ENCODE results near the gene TPCN2.
A peak's percentile ranks its signal among the peaks of the same experiment; 100 is the strongest.

The TPCN2 gene

GRCh38 chr11:69033431-69033830 lies 15.3 kb upstream of the TPCN2 start:
- no CpG with 5 or more reads among the region's 11 CpGs for WGBS (ENCODE audit: extremely low coverage, insufficient coverage, low lambda C conversion rate)
- H3K4me1 ChIP-seq (ENCODE audit: control insufficient read depth, low read depth, low read length) = no peaks in the 10 kb centered on the region

GRCh38 chr11:69034123-69034867 lies 14.4 kb upstream of the TPCN2 start:
- Histone ChIP-seq H3K27me3 (ENCODE audit: insufficient read depth, low read length, poor library complexity) (no peaks in the 10 kb centered on the region), H2BK15ac (replicated peaks; ENCODE audit: low read depth) (no peak overlapping the region), H2BK120ac (ENCODE audit: low read depth, low read length) (no peak overlapping the region), H3K23ac (ENCODE audit: low read length) (no peak overlapping the region), H3K36me3 (ENCODE audit: control insufficient read depth, insufficient read depth, low read length) (no peaks in the 10 kb centered on the region), H2BK5ac (ENCODE audit: low read length) (no peak overlapping the region), H3K56ac (ENCODE audit: low read length) (no peak overlapping the region), H3K4ac (ENCODE audit: low read depth, low read length) (no peak overlapping the region), H3K79me2 (ENCODE audit: control insufficient read depth, insufficient read depth, low read length) (no peaks in the 10 kb centered on the region), H3K4me1 (ENCODE audit: control insufficient read depth, low read depth, low read length) (no peaks in the 10 kb centered on the region), H4K8ac (ENCODE audit: low read depth, low read length) (no peak overlapping the region), H4K5ac (ENCODE audit: low read length) (no peak overlapping the region), H3K9ac (ENCODE audit: low read length) (no peak overlapping the region), H3K4me3 (ENCODE audit: low read length) (no peak overlapping the region), H3K18ac (ENCODE audit: low read length) (no peak overlapping the region), H3K79me1 (ENCODE audit: low read length) (no peaks in the 10 kb centered on the region), H2AK5ac (ENCODE audit: low read length) (no peak overlapping the region), H3K4me2 (ENCODE audit: low read length) (no peak overlapping the region), H3K27ac (ENCODE audit: low read depth, low read length) (no peak overlapping the region)
- DNase-seq = no peak
- WGBS (ENCODE audit: extremely low coverage, insufficient coverage, low lambda C conversion rate) = no CpG with 5 or more reads among the region's 22 CpGs

More at GRCh38 chr11:69033431-69033830, 15.3 kb upstream of the TPCN2 start:
- Histone ChIP-seq H3K79me2 (ENCODE audit: control insufficient read depth, insufficient read depth, low read length) (no peaks in the 10 kb centered on the region), H4K8ac (ENCODE audit: low read depth, low read length) (no peak overlapping the region), H3K79me1 (ENCODE audit: low read length) (no peaks in the 10 kb centered on the region), H3K4ac (ENCODE audit: low read depth, low read length) (no peak overlapping the region), H3K27ac (ENCODE audit: low read depth, low read length) (no peak overlapping the region), H3K23ac (ENCODE audit: low read length) (no peak overlapping the region), H2BK15ac (replicated peaks; ENCODE audit: low read depth) (no peak overlapping the region), H3K36me3 (ENCODE audit: control insufficient read depth, insufficient read depth, low read length) (no peaks in the 10 kb centered on the region), H3K4me2 (ENCODE audit: low read length) (no peak overlapping the region), H2BK5ac (ENCODE audit: low read length) (no peak overlapping the region), H3K4me3 (ENCODE audit: low read length) (no peak overlapping the region), H3K9ac (ENCODE audit: low read length) (no peak overlapping the region), H3K18ac (ENCODE audit: low read length) (no peak overlapping the region), H2AK5ac (ENCODE audit: low read length) (no peak overlapping the region), H3K27me3 (ENCODE audit: insufficient read depth, low read length, poor library complexity) (no peaks in the 10 kb centered on the region), H2BK120ac (ENCODE audit: low read depth, low read length) (no peak overlapping the region), H4K5ac (ENCODE audit: low read length) (no peak overlapping the region), H3K56ac (ENCODE audit: low read length) (no peak overlapping the region)
- DNase-seq = no peak

- H3K36me3 ChIP-seq (ENCODE audit: control insufficient read depth, insufficient read depth, low read length) = no peaks in the 10 kb centered on the region
- no peaks in the 10 kb centered on the region for H3K79me1 ChIP-seq (ENCODE audit: low read length)
- no peak for DNase-seq
- H2AK5ac ChIP-seq (ENCODE audit: low read length) = no peak overlapping the region
- no peak overlapping the region for H3K27ac ChIP-seq (ENCODE audit: low read depth, low read length)
- H4K5ac ChIP-seq (ENCODE audit: low read length) = no peak overlapping the region
- H2BK120ac ChIP-seq (ENCODE audit: low read depth, low read length) = no peak overlapping the region
- H3K79me2 ChIP-seq (ENCODE audit: control insufficient read depth, insufficient read depth, low read length) = no peaks in the 10 kb centered on the region
- H3K27me3 ChIP-seq (ENCODE audit: insufficient read depth, low read length, poor library complexity) = no peaks in the 10 kb centered on the region
- H3K23ac ChIP-seq (ENCODE audit: low read length) = no peak overlapping the region
- peak overlapping the region; percentile 24 for H3K4ac ChIP-seq (ENCODE audit: low read depth, low read length)
- H4K8ac ChIP-seq (ENCODE audit: low read depth, low read length) = no peak overlapping the region
- WGBS (ENCODE audit: extremely low coverage, insufficient coverage, low lambda C conversion rate) = no CpG with 5 or more reads among the region's 21 CpGs
- no peak overlapping the region for H3K4me3 ChIP-seq (ENCODE audit: low read length)
- H3K18ac ChIP-seq (ENCODE audit: low read length) = no peak overlapping the region
- H2BK15ac ChIP-seq (replicated peaks; ENCODE audit: low read depth) = no peak overlapping the region
- no peaks in the 10 kb centered on the region for H3K4me1 ChIP-seq (ENCODE audit: control insufficient read depth, low read depth, low read length)
- no peak overlapping the region for H2BK5ac ChIP-seq (ENCODE audit: low read length)
- no peak overlapping the region for H3K4me2 ChIP-seq (ENCODE audit: low read length)
- H3K56ac ChIP-seq (ENCODE audit: low read length) = no peak overlapping the region
- no peak overlapping the region for H3K9ac ChIP-seq (ENCODE audit: low read length)
Observed at GRCh38 chr11:69035150-69035945, 13.4 kb upstream of the TPCN2 start.

GRCh38 chr11:69035946-69036340 lies 12.8 kb upstream of the TPCN2 start:
- Histone ChIP-seq H3K56ac (ENCODE audit: low read length) (peak overlapping the region; percentile 13), H3K36me3 (ENCODE audit: control insufficient read depth, insufficient read depth, low read length) (no peaks in the 10 kb centered on the region), H3K79me2 (ENCODE audit: control insufficient read depth, insufficient read depth, low read length) (no peaks in the 10 kb centered on the region), H2BK120ac (ENCODE audit: low read depth, low read length) (no peak overlapping the region), H3K79me1 (ENCODE audit: low read length) (no peaks in the 10 kb centered on the region), H3K27ac (ENCODE audit: low read depth, low read length) (no peak overlapping the region), H3K4ac (ENCODE audit: low read depth, low read length) (no peak overlapping the region), H3K4me1 (ENCODE audit: control insufficient read depth, low read depth, low read length) (peaks cover under 1% of the 10 kb centered on the region), H3K4me3 (ENCODE audit: low read length) (no peak overlapping the region), H4K8ac (ENCODE audit: low read depth, low read length) (no peak overlapping the region), H3K23ac (ENCODE audit: low read length) (peak overlapping the region; percentile 76), H3K18ac (ENCODE audit: low read length) (no peak overlapping the region), H2BK5ac (ENCODE audit: low read length) (no peak overlapping the region), H3K27me3 (ENCODE audit: insufficient read depth, low read length, poor library complexity) (no peaks in the 10 kb centered on the region), H2AK5ac (ENCODE audit: low read length) (no peak overlapping the region), H2BK15ac (replicated peaks; ENCODE audit: low read depth) (no peak overlapping the region), H4K5ac (ENCODE audit: low read length) (no peak overlapping the region), H3K4me2 (ENCODE audit: low read length) (no peak overlapping the region), H3K9ac (ENCODE audit: low read length) (no peak overlapping the region)
- no CpG with 5 or more reads among the region's 11 CpGs for WGBS (ENCODE audit: extremely low coverage, insufficient coverage, low lambda C conversion rate)
- no peak for DNase-seq

GRCh38 chr11:69037074-69037473 lies 11.7 kb upstream of the TPCN2 start:
- no peaks in the 10 kb centered on the region for H3K79me1 ChIP-seq (ENCODE audit: low read length)
- H3K4me2 ChIP-seq (ENCODE audit: low read length) = no peak overlapping the region
- no peak overlapping the region for H4K8ac ChIP-seq (ENCODE audit: low read depth, low read length)
- no peak overlapping the region for H3K18ac ChIP-seq (ENCODE audit: low read length)
- H2AK5ac ChIP-seq (ENCODE audit: low read length) = no peak overlapping the region
- no peak overlapping the region for H3K27ac ChIP-seq (ENCODE audit: low read depth, low read length)
- H3K27me3 ChIP-seq (ENCODE audit: insufficient read depth, low read length, poor library complexity) = no peaks in the 10 kb centered on the region
- H3K4me1 ChIP-seq (ENCODE audit: control insufficient read depth, low read depth, low read length) = peaks cover 8% of the 10 kb centered on the region
- H3K79me2 ChIP-seq (ENCODE audit: control insufficient read depth, insufficient read depth, low read length) = no peaks in the 10 kb centered on the region
- no peak overlapping the region for H2BK5ac ChIP-seq (ENCODE audit: low read length)
- H2BK120ac ChIP-seq (ENCODE audit: low read depth, low read length) = no peak overlapping the region
- WGBS (ENCODE audit: extremely low coverage, insufficient coverage, low lambda C conversion rate) = no CpG with 5 or more reads among the region's 18 CpGs
- DNase-seq = no peak
- H3K56ac ChIP-seq (ENCODE audit: low read length) = no peak overlapping the region
- no peak overlapping the region for H4K5ac ChIP-seq (ENCODE audit: low read length)
- no peak overlapping the region for H3K4ac ChIP-seq (ENCODE audit: low read depth, low read length)
- H3K36me3 ChIP-seq (ENCODE audit: control insufficient read depth, insufficient read depth, low read length) = no peaks in the 10 kb centered on the region
- no peak overlapping the region for H3K23ac ChIP-seq (ENCODE audit: low read length)
- no peak overlapping the region for H3K4me3 ChIP-seq (ENCODE audit: low read length)
- H3K9ac ChIP-seq (ENCODE audit: low read length) = no peak overlapping the region
- H2BK15ac ChIP-seq (replicated peaks; ENCODE audit: low read depth) = no peak overlapping the region

All from mesendoderm (in vitro differentiated cells).